NCI-H146 treated with DMSO at 0.1 percent for 48 hours (cell line): ENCODE data around the gene MYO5B.

ENCODE experiments used
- DNase-seq: peaks from one replicate; lab custom pipeline; 2025; ENCODE audit not compliant: unreplicated experiment; lab: John Stamatoyannopoulos, UW

Gene MYO5B

GRCh38 chr18:50075772-50076171, 119.2 kb downstream of the MYO5B start:
- DNase-seq, result no peak

- no peak for DNase-seq
Measured at GRCh38 chr18:50074404-50074803, 120.5 kb downstream of the MYO5B start.

GRCh38 chr18:50073319-50073718, 121.6 kb downstream of the MYO5B start:
- no peak for DNase-seq

- DNase-seq, result no peak
Measured at GRCh38 chr18:50072146-50072545, 122.8 kb downstream of the MYO5B start.

GRCh38 chr18:50071397-50071796, 123.5 kb downstream of the MYO5B start:
- no peak for DNase-seq

GRCh38 chr18:50069422-50069821, 125.5 kb downstream of the MYO5B start:
- no peak for DNase-seq

- no peak for DNase-seq
Measured at GRCh38 chr18:50065527-50065926, 129.4 kb downstream of the MYO5B start.

GRCh38 chr18:50065039-50065438, 129.9 kb downstream of the MYO5B start:
- no peak for DNase-seq

- DNase-seq, result no peak
Measured at GRCh38 chr18:50061876-50062517, 132.9 kb downstream of the MYO5B start.

- DNase-seq, result no peak
Measured at GRCh38 chr18:50060822-50061221, 134.1 kb downstream of the MYO5B start.

GRCh38 chr18:50058731-50059130, 136.2 kb downstream of the MYO5B start:
- no peak for DNase-seq

GRCh38 chr18:50057009-50057408, 137.9 kb downstream of the MYO5B start:
- no peak for DNase-seq

GRCh38 chr18:50056185-50056584, 138.8 kb downstream of the MYO5B start:
- DNase-seq, result no peak

- no peak for DNase-seq
Measured at GRCh38 chr18:50055488-50055887, 139.5 kb downstream of the MYO5B start.

- DNase-seq, result no peak
Measured at GRCh38 chr18:50053111-50053510, 141.8 kb downstream of the MYO5B start.

GRCh38 chr18:50051288-50051687, 143.7 kb downstream of the MYO5B start:
- no peak for DNase-seq

- DNase-seq, result no peak
Measured at GRCh38 chr18:50045126-50045525, 149.8 kb downstream of the MYO5B start.

GRCh38 chr18:50044402-50044801, 150.5 kb downstream of the MYO5B start:
- DNase-seq, result no peak

- no peak for DNase-seq
Measured at GRCh38 chr18:50042611-50043010, 152.3 kb downstream of the MYO5B start.

GRCh38 chr18:50039746-50040145, 155.2 kb downstream of the MYO5B start:
- no peak for DNase-seq

- DNase-seq, result no peak
Measured at GRCh38 chr18:50038448-50038847, 156.5 kb downstream of the MYO5B start.

- DNase-seq, result no peak
Measured at GRCh38 chr18:50034029-50034428, 160.9 kb downstream of the MYO5B start.

GRCh38 chr18:50033004-50033403, 161.9 kb downstream of the MYO5B start:
- DNase-seq, result no peak
